HepG2 (cell line): ENCODE data around the gene C6orf62. TPM values are rescaled to one million over a fixed set of nuclear protein-coding genes. Genes with fewer than 3 reads are reported as not detected.

Experiments used
- ATAC-seq: fragments of 200-7000 bp; cut with Tn5 transposase; 3 replicates; pipeline ENCODE4 v1.9.1; 2020; ENCODE audit warnings: mild to moderate bottlenecking, moderate library complexity
- BruUV-seq: library from RNA; stranded (reverse); fragments of 400-500 nt; replicated peaks from 2 replicates; lab custom pipeline; 2021; lab: Mats Ljungman, UMichigan
- CTCF ChIA-PET: fragments of 300-600 bp; formaldehyde crosslinking; extraction: SDS; loops from one replicate; lab custom pipeline; 2021; ENCODE audit warnings: low total read pairs, inconsistent platforms, low intra/inter-chr PET ratio; lab: Yijun Ruan, JAX
- POLR2A ChIA-PET: fragments of 350-600 bp; sonication (Branson Sonifier 250); formaldehyde crosslinking; loops from one replicate; lab custom pipeline; 2020; ENCODE audit warnings: antibody characterized with exemption, inconsistent platforms; lab: Yijun Ruan, JAX
- DNase-seq: peaks from one replicate; pipeline ENCODE4 v3.0.0-alpha.2; 2015; ENCODE audit warnings: low spot score
- FAIRE-seq: peaks from 3 replicates; lab custom pipeline; 2011; peaks lifted over from hg19 to GRCh38; lab: Jason Lieb, UNC
- H2AFZ ChIP-seq: one replicate; pipeline ENCODE4 v1.6.1; 2011; ENCODE audit warnings: low read length, inconsistent platforms
- H3K27ac ChIP-seq: fragments of 300-600 bp; 3 replicates; pipeline ENCODE4 v1.8.0; 2011; ENCODE audit warnings: mixed run types, mild to moderate bottlenecking, mixed read lengths, low read length, inconsistent platforms; ENCODE audit not compliant: insufficient read depth; ENCODE audit errors: extremely low read length
- H3K27me3 ChIP-seq, 2 experiments: fragments of 200-600 bp in 1 of 2; 2 replicates in 1 of 2; 3 replicates in 1 of 2; pipeline versions ENCODE4 v1.6.0 to v1.8.0; 2011; ENCODE audit warnings: low read length in 2 of 2, mild to moderate bottlenecking in 2 of 2, moderate library complexity in 2 of 2, inconsistent platforms in 1 of 2; ENCODE audit not compliant: insufficient read depth in 2 of 2, control insufficient read depth in 1 of 2
- H3K36me3 ChIP-seq, 2 experiments: fragments of 200-600 bp in 1 of 2; replicated peaks in 1 of 2; 2 replicates in 1 of 2; 3 replicates in 1 of 2; pipeline versions ENCODE4 v1.5.1 to v1.8.0; 2011; ENCODE audit warnings: low read length in 2 of 2, inconsistent platforms in 1 of 2; ENCODE audit not compliant: insufficient read depth in 2 of 2, control insufficient read depth in 1 of 2
- H3K4me1 ChIP-seq: 2 replicates; pipeline ENCODE4 v1.5.1; 2012; ENCODE audit warnings: low read length, inconsistent platforms; ENCODE audit not compliant: insufficient read depth
- H3K4me2 ChIP-seq: 2 replicates; pipeline ENCODE4 v1.6.0; 2011; ENCODE audit warnings: low read depth, low read length, inconsistent platforms
- H3K4me3 ChIP-seq, 3 experiments: fragments of 200-600 bp in 1 of 3; sonication (generic), shearing (Covaris generic) in 1 of 3; replicated peaks in 1 of 3; 2 replicates each; pipeline ENCODE4 v1.5.1; 2011 to 2016; ENCODE audit warnings: low read length in 3 of 3, inconsistent platforms in 2 of 3, low read depth in 2 of 3, mild to moderate bottlenecking in 2 of 3, control low read depth in 1 of 3, mixed read lengths in 1 of 3; ENCODE audit not compliant: insufficient read depth in 1 of 3
- H3K79me2 ChIP-seq: one replicate; pipeline ENCODE4 v1.6.1; 2011; ENCODE audit warnings: low read length, inconsistent platforms; ENCODE audit not compliant: insufficient read depth
- H3K9ac ChIP-seq: 2 replicates; pipeline ENCODE4 v1.6.0; 2011; ENCODE audit warnings: mild to moderate bottlenecking, low read depth, low read length, inconsistent platforms; ENCODE audit not compliant: insufficient read depth
- H3K9me3 ChIP-seq: 2 replicates; pipeline ENCODE4 v1.5.1; 2012; ENCODE audit warnings: mild to moderate bottlenecking, low read length
- H4K20me1 ChIP-seq: 2 replicates; pipeline ENCODE4 v1.6.0; 2011; ENCODE audit warnings: inconsistent platforms, mild to moderate bottlenecking, low read length, moderate library complexity; ENCODE audit not compliant: insufficient read depth
- ADNP ChIP-seq: sonication (generic); formaldehyde crosslinking; IDR thresholded peaks from 2 replicates; pipeline ENCODE4 v1.4.0; 2020; ENCODE audit warnings: missing genetic modification reagents
- ELF3 ChIP-seq: IDR thresholded peaks from 2 replicates; pipeline ENCODE4 v1.6.1; 2016; ENCODE audit warnings: missing genetic modification reagents, missing compliant biosample characterization
- FOXO1 ChIP-seq: sonication (generic); formaldehyde crosslinking; IDR thresholded peaks from 2 replicates; pipeline ENCODE4 v1.4.0; 2020; ENCODE audit warnings: missing genetic modification reagents
- MED8 ChIP-seq: sonication (generic); formaldehyde crosslinking; IDR thresholded peaks from 2 replicates; pipeline ENCODE4 v1.8.1; 2023; ENCODE audit warnings: mild to moderate bottlenecking, missing genetic modification reagents; ENCODE audit not compliant: insufficient replicate concordance
- NONO ChIP-seq, 2 experiments: fragments of 450-650 bp in 1 of 2; sonication (generic) in 1 of 2; formaldehyde crosslinking in 1 of 2; IDR thresholded peaks in 1 of 2; conservative IDR thresholded peaks in 1 of 2; 2 replicates each; pipeline versions ENCODE4 v1.6.1 to v1.8.0; 2017 to 2022; ENCODE audit warnings: mild to moderate bottlenecking in 1 of 2, missing genetic modification reagents in 1 of 2, moderate library complexity in 1 of 2
- PLRG1 ChIP-seq: fragments of 450-650 bp; conservative IDR thresholded peaks from 2 replicates; pipeline ENCODE4 v1.6.1; 2016
- PPARG ChIP-seq: conservative IDR thresholded peaks from 2 replicates; pipeline ENCODE4 v1.6.1; 2016; ENCODE audit warnings: missing biosample characterization, missing genetic modification reagents
- SMC3 ChIP-seq: IDR thresholded peaks from 2 replicates; pipeline ENCODE4 v1.6.1; 2011; ENCODE audit warnings: low read length, improper control_type of control experiment
- TARDBP ChIP-seq: sonication (generic); formaldehyde crosslinking; IDR thresholded peaks from 2 replicates; pipeline ENCODE4 v1.8.0; 2022; ENCODE audit warnings: mild to moderate bottlenecking, missing genetic modification reagents
- TOPORS ChIP-seq: sonication (generic); formaldehyde crosslinking; IDR thresholded peaks from 2 replicates; pipeline ENCODE4 v1.8.0; 2023; ENCODE audit warnings: mild to moderate bottlenecking, missing genetic modification reagents
- ZNF225 ChIP-seq: sonication (generic); formaldehyde crosslinking; IDR thresholded peaks from 2 replicates; pipeline ENCODE4 v1.4.0; 2020; ENCODE audit warnings: mild to moderate bottlenecking, missing genetic modification reagents
- ZNF484 ChIP-seq: sonication (generic); formaldehyde crosslinking; IDR thresholded peaks from 2 replicates; pipeline ENCODE4 v1.5.1; 2020; ENCODE audit warnings: mild to moderate bottlenecking, low read depth, missing genetic modification reagents, borderline replicate concordance
- ZNF75D ChIP-seq: sonication (generic); formaldehyde crosslinking; IDR thresholded peaks from 2 replicates; pipeline ENCODE4 v1.8.1; 2023; ENCODE audit warnings: missing genetic modification reagents, mild to moderate bottlenecking, borderline replicate concordance
- WGBS: methylation state at CpG from one replicate; pipeline ENCODE4 v1.1.6; 2017; ENCODE audit warnings: low lambda C conversion rate; 5-methylcytosine and 5-hydroxymethylcytosine counted together
- in situ Hi-C: cut with HindIII; loops from 2 replicates; pipeline ENCODE4 v1.10.0; 2017; ENCODE audit warnings: low pct_unique_long_range_greater_than_20kb; ENCODE audit not compliant: extremely low pct_ligation_motif_present
- intact Hi-C: fragments of 100-400 bp; cut with micrococcal nuclease; formaldehyde crosslinking; loops from one replicate; pipeline ENCODE4 v1.10.0; 2022; ENCODE audit not compliant: unreplicated experiment
- polyA plus RNA-seq, 8 experiments: library from polyadenylated mRNA; depleted of rRNA in 3 of 8; stranded (reverse) in 7 of 8; unstranded in 1 of 8; fragments of >200 nt; fragmentation: Illumina TruSeq in 4 of 8; extraction: Trizol in 4 of 8; gene quantifications; 2 replicates each; pipeline versions ENCODE4 v1.2.1 to v1.2.3, GENCODE V29; 2011 to 2016; ENCODE audit warnings: low read depth in 4 of 8, missing spikeins in 1 of 8, mixed read lengths in 1 of 8; ENCODE audit not compliant: insufficient read depth in 1 of 8
- total RNA-seq, 5 experiments: library from RNA; depleted of rRNA; stranded (reverse); fragments of >200 nt; fragmentation: Illumina TruSeq; extraction: Trizol; gene quantifications; 2 replicates each; pipeline ENCODE4 v1.2.3, GENCODE V29; 2016; ENCODE audit warnings: low read depth in 1 of 5
- TF ChIP-seq, protein P1 (sequence below): sonication (generic); formaldehyde crosslinking; IDR thresholded peaks from 2 replicates; pipeline ENCODE4 v1.4.0; 2020; ENCODE audit warnings: missing genetic modification reagents, mild to moderate bottlenecking, borderline replicate concordance
- TF ChIP-seq, protein P2 (sequence below): IDR thresholded peaks from 2 replicates; pipeline ENCODE4 v1.6.1; 2012; ENCODE audit warnings: low read depth, low read length, improper control_type of control experiment
- TF ChIP-seq, protein P3 (sequence below): sonication (generic); formaldehyde crosslinking; IDR thresholded peaks from 2 replicates; pipeline ENCODE4 v1.4.0; 2020; ENCODE audit warnings: mild to moderate bottlenecking, missing genetic modification reagents

Gene C6orf62
- total and polyA plus RNA-seq, 2 of the 13 experiments (the other 11 are each of a cell fraction or from before 2014, with no cell fraction given) = 54.8 to 90.4 TPM

DNA sequence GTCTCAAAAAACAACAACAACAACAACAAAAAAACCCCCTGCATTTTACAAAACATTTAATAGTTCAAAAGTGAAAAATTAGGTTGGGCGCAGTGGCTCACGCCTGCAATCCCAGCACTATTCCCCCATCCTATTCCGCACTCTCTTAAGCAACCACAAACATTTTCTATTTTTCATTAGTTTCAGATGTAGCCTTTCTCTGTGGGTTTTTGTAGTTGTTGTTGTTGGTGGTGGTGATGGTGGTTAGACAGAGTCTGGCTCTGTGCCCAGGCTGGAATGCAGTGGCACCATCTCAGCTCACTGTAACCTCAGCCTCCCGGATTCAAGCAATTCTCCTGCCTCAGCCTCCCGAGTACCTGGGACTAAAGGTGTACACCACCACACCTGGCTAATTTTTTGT is 49.4 kb upstream of the C6orf62 start (continued):
- TF ChIP-seq, protein P1, sequence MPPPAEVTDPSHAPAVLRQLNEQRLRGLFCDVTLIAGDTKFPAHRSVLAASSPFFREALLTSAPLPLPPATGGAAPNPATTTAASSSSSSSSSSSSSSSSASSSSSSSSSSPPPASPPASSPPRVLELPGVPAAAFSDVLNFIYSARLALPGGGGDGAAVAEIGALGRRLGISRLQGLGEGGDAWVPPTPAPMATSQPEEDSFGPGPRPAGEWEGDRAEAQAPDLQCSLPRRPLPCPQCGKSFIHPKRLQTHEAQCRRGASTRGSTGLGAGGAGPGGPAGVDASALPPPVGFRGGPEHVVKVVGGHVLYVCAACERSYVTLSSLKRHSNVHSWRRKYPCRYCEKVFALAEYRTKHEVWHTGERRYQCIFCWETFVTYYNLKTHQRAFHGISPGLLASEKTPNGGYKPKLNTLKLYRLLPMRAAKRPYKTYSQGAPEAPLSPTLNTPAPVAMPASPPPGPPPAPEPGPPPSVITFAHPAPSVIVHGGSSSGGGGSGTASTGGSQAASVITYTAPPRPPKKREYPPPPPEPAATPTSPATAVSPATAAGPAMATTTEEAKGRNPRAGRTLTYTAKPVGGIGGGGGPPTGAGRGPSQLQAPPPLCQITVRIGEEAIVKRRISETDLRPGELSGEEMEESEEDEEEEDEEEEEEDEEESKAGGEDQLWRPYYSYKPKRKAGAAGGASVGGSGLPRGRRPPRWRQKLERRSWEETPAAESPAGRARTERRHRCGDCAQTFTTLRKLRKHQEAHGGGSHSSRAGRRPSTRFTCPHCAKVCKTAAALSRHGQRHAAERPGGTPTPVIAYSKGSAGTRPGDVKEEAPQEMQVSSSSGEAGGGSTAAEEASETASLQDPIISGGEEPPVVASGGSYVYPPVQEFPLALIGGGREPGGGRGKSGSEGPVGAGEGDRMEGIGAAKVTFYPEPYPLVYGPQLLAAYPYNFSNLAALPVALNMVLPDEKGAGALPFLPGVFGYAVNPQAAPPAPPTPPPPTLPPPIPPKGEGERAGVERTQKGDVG (CRISPR knock-in tag) = no peak

DNA sequence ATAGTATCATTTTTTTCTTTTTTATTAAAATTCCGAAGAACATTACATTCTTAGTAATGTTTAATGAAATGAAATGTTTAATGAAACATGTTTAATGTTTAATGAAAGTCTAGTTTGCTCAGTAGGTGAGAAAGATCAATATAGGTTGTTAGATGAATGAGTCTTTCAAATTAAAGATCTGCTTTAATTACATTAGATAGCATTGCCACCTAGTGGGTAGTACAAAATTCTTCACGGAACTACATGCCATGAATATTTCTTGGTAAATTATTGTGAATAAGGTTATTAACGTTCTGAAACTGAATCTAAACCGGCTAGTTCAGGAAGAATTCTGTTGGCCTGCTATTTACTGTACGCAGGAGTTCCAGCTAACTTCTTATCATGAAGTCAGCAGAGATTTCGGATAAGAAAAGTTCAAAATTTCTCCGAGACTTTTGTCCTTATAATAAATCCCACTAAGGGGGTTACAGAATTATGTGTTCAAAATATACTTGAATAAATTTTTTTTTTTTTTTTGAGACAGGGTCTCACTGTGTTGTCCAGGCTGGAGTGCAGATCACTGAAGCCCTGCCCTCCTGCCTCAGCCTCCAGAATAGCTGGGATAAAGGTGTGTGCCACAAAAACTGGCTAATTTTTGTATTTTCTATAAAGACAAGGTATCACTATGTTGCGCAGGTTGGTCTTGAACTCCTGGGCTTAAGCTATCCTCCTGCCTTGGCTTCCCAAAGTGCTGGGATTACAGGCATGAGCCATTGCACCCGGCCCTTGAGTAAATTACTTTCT is 47.9 kb upstream of the C6orf62 start:
- Histone ChIP-seq H3K9me3 (no peaks in the 10 kb centered on the region), H2AFZ (no peak overlapping the region), H3K4me1 (peaks cover 43% of the 10 kb centered on the region), H3K36me3 (no peaks in the 10 kb centered on the region), H3K4me3 (no peak overlapping the region), H3K9ac (no peak overlapping the region), H3K27ac (no peak overlapping the region), H4K20me1 (no peaks in the 10 kb centered on the region), H3K4me2 (no peak overlapping the region), H3K79me2 (no peaks in the 10 kb centered on the region), H3K27me3 (no peaks in the 10 kb centered on the region)
- WGBS = 71% methylated on average over 9 of the region's 9 CpGs
- no peak for DNase-seq
- intact Hi-C loops = loop anchor here (1.0 kb wide), 1 partner anchor 186 kb away; no protein-coding TSS in a partner anchor
- no TSS peak for BruUV-seq
- ATAC-seq = no peak
- CTCF ChIA-PET = interaction anchor here (1.7 to 1.8 kb wide), 2 partner anchors 183 to 186 kb away, joined by 5 read pairs; no protein-coding TSS in a partner anchor
- POLR2A ChIA-PET = no interaction called here
- FAIRE-seq = no peak
- in situ Hi-C loops = loop anchor here (5.0 kb wide), 1 partner anchor 185 kb away; no protein-coding TSS in a partner anchor
- TF ChIP-seq SMC3 (peak; percentile 50), TARDBP (no peak), TOPORS (no peak), ZNF75D (no peak), NONO (IDR thresholded peaks at IDR 0.05) (no peak), NONO (CRISPR knock-in tag; conservative IDR thresholded peaks at IDR 0.05) (no peak), ZNF484 (no peak), ADNP (no peak), PLRG1 (no peak), ZNF225 (no peak), FOXO1 (CRISPR knock-in tag) (no peak), ELF3 (CRISPR knock-in tag) (no peak), PPARG (CRISPR knock-in tag) (0 out of 2 replicates have a peak, but pooled peaks have one; percentile 17), MED8 (CRISPR knock-in tag) (no peak)
- TF ChIP-seq, protein P2, sequence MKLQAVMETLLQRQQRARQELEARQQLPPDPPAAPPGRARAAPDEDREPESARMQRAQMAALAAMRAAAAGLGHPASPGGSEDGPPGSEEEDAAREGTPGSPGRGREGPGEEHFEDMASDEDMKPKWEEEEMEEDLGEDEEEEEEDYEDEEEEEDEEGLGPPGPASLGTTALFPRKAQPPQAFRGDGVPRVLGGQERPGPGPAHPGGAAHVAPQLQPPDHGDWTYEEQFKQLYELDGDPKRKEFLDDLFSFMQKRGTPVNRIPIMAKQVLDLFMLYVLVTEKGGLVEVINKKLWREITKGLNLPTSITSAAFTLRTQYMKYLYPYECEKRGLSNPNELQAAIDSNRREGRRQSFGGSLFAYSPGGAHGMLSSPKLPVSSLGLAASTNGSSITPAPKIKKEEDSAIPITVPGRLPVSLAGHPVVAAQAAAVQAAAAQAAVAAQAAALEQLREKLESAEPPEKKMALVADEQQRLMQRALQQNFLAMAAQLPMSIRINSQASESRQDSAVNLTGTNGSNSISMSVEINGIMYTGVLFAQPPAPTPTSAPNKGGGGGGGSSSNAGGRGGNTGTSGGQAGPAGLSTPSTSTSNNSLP = peak; percentile 85
- TF ChIP-seq, protein P3, sequence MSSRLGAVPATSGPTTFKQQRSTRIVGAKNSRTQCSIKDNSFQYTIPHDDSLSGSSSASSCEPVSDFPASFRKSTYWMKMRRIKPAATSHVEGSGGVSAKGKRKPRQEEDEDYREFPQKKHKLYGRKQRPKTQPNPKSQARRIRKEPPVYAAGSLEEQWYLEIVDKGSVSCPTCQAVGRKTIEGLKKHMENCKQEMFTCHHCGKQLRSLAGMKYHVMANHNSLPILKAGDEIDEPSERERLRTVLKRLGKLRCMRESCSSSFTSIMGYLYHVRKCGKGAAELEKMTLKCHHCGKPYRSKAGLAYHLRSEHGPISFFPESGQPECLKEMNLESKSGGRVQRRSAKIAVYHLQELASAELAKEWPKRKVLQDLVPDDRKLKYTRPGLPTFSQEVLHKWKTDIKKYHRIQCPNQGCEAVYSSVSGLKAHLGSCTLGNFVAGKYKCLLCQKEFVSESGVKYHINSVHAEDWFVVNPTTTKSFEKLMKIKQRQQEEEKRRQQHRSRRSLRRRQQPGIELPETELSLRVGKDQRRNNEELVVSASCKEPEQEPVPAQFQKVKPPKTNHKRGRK = no peak
